Esophagus muscularis mucosa (tissue), 3 donors: ENCODE results near the gene ACOXL.

ENCODE experiments used
- POLR2A ChIP-seq: fragments of 450-650 bp; IDR thresholded peaks from one replicate; pipeline ENCODE4 v1.6.1; 2017; ENCODE audit warnings: antibody characterized with exemption, moderate library complexity, mild to moderate bottlenecking, low read depth
- TF ChIP-seq, protein P1 (sequence below), 3 experiments: fragments of 200-600 bp in 2 of 3; fragments of 450-650 bp in 1 of 3; sonication (generic) in 2 of 3; IDR thresholded peaks; one replicate each; pipeline ENCODE4 v1.5.1; 2017 to 2019; ENCODE audit warnings: antibody characterized with exemption in 3 of 3, mild to moderate bottlenecking in 2 of 3, moderate library complexity in 1 of 3

GRCh38 chr2:111035830-111036441 lies 303.6 kb downstream of the ACOXL start:
- TF ChIP-seq, protein P1, sequence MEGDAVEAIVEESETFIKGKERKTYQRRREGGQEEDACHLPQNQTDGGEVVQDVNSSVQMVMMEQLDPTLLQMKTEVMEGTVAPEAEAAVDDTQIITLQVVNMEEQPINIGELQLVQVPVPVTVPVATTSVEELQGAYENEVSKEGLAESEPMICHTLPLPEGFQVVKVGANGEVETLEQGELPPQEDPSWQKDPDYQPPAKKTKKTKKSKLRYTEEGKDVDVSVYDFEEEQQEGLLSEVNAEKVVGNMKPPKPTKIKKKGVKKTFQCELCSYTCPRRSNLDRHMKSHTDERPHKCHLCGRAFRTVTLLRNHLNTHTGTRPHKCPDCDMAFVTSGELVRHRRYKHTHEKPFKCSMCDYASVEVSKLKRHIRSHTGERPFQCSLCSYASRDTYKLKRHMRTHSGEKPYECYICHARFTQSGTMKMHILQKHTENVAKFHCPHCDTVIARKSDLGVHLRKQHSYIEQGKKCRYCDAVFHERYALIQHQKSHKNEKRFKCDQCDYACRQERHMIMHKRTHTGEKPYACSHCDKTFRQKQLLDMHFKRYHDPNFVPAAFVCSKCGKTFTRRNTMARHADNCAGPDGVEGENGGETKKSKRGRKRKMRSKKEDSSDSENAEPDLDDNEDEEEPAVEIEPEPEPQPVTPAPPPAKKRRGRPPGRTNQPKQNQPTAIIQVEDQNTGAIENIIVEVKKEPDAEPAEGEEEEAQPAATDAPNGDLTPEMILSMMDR (IDR thresholded peaks at IDR 0.05), result no peak
- no peak for TF ChIP-seq POLR2A
